GM19025 (cell line): ENCODE data around the gene OSBPL8.
A peak's percentile ranks its signal among the peaks of the same experiment; 100 is the strongest.
"Not testable (repeated sequence)": the region's sequence is repeated elsewhere in the genome, so short reads cannot be mapped to it uniquely, and the experiment has no call there.

Experiments
- ATAC-seq: cut with Tn5 transposase; IDR thresholded peaks from one replicate; pipeline ENCODE4 v1.9.1; 2021; ENCODE audit warnings: mild to moderate bottlenecking, low read depth, moderate library complexity; ENCODE audit not compliant: unreplicated experiment

Gene OSBPL8

DNA sequence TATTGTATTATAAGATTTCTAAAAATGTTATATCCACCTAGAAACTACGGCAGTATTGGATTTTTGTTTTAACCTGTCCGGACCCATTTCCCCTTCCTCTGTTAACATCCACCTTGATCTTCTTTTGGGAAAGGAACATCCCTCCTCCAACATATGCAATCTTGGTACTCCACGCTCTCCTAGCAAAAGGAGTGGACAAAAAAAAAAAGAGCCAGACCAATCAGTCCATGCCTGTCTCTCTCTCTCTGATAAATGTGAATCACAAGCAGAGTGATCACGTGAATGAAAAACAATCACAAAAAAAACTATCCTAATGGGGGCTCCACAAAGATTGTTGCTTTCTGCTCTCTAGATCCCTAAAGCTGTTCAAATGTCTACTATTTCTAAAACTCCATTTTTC, 27.1 kb downstream of the OSBPL8 start:
- ATAC-seq, result no peak

DNA sequence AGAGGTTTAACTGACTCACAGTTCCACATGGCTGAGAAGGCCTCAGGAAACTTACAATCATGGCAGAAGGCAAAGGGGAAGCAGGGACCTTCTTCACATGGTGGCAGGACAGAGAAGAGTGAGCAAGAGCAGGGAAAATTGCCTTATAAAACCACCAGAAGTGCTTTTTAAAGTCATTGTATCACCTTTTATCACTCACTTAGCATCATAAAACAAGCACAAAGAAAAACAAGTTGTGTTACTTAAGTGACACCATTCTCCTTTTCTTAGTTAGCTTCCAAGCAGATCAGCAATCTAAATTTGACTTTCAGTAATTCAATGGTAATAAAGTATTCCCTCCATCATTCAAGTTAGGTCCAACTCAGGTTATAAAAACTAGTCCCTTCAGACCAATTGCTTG, 28.5 kb downstream of the OSBPL8 start:
- no peak for ATAC-seq

DNA sequence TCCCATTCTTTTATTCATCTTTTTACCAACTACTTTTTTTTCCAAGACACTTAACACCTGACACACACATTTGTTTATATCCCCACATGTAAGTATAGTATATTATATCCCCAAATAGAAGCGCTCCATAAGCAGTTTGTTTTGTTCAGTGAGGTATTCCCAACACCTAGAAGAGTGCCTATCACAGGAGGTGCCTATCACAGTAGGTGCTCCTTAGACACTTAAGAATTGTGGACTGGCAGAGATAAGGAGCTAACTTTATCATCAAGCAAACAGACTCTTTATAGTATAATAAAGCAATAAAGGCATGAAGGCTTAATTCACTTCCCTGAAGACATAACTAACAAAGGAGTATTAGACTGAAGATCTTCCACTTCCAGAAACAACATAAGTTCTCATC, 29.1 kb downstream of the OSBPL8 start:
- ATAC-seq, result no peak

DNA sequence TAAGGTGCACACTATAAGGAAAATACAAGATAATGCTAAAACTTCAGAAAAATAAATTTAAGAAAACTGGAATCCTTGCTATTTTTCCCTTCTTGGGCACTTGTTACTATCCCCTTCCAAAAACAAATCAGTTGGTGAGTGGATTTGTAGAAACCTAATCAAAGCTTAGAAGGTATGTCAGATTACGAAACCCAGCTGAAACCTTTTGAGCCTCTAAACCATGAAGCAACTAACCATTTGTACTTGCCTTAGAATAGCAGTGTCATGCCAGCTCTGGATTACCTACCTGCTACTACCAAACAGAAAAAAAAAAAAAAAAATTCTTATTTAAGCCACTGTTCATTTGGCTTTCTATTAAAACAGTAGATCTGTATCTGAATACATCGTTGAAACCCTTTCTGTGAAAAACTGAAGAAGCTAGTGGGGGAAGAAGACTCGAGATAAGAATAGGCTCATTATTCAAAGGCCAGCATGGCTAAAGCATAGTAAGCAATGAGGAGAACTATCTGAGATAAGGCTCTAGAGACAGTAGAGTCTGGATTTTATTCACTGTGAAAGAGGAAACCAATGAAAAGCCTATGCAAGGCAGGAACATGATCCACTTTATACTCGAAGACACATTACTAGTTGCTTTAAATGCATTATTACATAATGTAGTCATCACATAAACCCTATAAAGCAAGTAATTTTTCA, 30.2 kb downstream of the OSBPL8 start:
- ATAC-seq, result no peak

DNA sequence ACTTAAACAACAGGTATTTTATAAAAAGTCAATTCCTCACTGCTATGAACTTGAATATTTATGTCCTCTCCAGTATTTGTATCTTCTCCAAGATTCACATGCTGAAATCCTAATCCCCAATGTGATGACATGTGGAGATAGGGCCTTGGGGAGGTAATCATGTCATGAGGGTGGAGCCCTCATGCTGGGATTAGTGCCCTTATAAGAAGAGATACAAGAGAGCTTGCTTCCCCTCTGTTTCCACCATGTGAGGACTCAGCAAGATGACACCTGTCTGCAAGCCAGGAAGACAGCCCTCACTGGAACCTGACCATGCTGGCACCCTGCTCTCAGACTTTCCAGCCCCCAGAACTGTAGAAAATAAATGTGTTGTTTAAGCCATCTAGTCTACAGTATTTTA, 36.2 kb downstream of the OSBPL8 start:
- no peak for ATAC-seq

DNA sequence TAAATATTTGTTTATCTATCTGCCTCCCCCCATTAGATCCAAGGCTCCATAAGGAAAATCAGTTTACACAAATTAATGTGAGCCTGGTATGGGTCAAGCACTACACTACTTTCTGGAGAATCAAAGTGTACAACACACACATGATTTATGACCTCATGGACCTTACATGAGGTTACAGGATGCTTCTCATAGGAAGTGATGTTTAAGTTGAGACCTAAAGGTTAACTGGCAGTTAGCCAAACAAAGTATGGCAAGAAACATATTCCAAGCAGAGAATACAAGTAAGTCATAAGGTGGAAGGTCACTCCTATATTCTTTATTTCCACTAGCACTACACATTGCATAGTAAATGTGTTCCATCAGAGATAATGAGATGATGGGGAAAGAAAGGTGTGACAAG, 39.2 kb downstream of the OSBPL8 start:
- ATAC-seq, result no peak

DNA sequence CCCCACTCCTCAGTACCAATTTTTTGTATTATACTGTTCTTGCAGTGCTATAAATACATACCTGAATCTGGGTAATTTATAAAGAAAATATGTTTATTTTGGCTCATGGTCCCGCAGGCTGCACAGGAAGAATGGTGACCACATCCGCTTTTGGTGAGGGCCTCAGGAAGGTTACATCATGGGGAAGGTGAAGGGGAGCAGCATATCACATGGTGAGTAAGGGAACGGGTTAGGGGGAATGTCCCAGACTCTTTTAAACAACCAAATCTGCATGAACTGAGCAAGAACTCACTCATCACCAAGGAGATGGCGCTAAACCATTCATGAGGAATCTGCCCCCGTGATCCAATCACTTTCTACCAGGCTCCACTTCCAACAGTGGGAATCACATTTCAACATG, 40.0 kb downstream of the OSBPL8 start:
- ATAC-seq, result no peak

DNA sequence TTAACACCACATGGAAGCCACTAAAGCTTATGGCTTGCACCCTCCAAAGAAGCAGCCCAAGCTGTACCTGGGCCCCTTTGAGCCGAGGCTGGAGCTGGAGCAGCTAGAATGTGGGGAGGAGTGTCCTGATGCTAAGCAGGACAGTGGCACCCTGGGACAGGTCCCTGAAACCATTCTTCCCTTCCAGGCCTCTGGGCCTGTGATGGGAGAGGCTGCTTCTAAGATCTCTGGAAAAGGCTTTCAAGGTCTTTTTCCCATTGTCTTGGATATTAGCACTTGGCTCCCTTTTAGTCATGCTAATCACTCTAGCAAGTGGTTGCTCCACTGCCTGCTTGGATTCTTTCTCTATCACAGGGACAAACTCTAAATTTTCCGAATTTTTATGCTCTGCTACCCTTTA, 40.9 kb downstream of the OSBPL8 start:
- ATAC-seq, result no peak

DNA sequence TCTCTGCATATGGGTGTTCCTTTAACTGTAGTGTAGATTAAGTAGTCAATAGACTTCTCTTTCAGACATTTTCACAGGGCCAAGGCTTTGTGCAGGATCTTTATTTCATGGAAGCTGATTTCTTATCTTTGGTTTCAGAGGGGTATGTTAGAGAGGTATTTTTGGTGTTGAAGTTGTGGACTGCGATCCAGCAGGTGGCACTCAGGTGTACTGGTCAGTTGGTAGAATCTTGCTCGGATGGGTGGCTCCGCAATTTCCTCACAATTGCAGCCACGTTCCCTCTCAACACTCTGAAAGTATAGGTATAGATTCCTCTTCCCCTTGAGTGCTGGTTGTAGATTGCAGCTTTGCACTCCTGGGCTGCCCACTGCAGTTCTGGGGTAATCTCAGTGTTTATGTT, 44.3 kb downstream of the OSBPL8 start:
- no peak for ATAC-seq

DNA sequence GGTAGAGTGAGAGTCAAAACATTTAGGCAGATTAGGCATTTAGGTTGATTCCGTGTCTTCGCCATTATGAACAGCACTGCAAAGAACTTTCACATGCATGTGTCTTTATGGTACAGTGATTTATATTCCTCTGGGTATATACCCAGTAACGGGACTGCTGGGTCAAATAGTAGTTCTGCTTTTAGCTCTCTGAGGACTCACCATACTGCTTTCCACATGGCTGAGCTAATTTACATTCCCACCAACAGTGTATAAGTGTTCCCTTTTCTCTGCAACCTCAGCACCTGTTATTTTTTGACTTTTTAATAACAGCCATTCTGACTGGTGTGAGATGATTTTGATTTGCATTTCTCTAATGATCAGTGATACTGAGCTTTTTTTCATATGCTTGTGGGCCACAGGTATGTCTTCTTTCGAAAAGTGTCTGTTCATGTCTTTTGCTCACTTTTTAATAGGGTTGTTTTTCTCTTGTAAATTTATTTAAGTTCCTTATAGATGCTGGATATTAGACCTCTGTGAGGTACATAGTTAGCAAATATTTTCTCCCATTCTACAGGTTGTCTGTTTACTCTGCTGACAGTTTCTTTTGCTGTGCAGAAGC, 48.4 kb downstream of the OSBPL8 start:
- ATAC-seq, result peak; percentile 85

DNA sequence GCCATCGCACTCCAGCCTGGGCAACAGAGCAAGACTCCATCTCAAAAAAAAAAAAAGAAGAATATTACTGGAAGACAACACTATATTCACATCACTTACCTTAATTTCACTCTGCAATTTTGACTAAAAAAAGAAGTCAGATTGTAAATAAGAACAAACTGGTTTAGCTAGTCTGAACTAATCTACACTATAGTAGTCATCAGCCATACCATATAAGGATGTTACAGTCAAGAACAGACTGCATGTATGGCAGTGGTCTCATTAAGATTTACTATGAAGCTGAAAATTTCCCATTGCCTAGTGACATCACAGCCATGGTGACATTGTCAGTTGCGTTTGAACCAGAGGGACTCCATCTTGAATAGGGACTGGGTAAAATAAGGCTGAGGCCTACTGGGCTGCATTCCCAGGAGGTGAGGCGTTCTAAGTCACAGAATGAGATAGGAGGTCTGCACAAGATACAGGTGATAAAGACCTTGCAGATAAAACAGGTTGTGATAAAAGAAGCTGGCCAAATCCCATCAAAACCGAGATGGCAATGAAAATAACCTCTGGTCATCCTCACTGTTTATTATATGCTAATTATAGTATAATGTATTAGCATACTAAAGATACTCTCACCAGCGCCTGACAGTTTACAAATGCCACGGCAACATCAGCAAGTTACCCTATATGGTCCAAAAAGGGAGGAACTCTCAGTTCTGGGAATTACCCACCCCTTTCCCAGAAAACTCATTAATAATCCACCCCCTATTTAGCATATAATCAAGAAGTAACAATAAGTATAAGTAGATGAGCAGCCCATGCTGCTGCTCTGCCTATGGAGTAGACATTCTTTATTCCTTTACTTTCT, 51.2 kb downstream of the OSBPL8 start:
- no peak for ATAC-seq

DNA sequence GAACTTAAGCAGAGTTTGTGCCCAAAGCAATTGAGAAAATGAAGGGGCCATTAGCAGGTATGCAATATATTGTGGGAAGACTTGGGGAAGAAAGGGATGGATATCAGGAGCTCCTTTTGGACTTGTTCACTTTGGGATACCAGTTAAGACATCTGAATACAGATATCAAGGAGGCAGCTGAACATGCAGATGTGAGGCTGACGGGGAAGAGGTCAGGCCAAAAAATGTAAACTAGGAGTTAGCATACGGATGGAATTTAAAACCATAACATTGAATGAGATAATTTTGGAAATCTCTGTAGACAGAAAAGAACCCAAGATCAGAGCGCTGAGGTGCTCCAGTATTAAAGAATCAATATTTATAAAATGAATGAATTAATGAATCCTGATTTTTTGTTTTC, 53.4 kb downstream of the OSBPL8 start:
- ATAC-seq, result no peak

DNA sequence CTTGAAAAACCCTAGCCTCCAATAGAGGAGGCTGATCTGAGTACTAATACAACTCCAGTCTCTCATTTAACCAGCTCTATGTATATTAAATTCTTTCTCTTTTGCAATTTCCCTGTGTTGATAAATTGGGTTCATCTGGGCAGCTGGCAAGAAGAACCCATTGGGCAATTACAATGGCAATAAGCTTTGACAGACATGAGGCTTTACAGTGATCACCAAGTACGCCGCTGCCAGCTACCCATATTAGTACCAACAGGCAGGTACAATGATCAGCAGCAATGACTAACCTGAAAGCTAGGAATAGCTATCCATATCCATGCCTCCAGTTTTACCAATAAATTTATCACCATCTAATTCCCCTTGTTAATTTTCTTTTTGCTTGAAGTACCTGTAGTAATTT, 54.5 kb downstream of the OSBPL8 start:
- ATAC-seq, result no peak

DNA sequence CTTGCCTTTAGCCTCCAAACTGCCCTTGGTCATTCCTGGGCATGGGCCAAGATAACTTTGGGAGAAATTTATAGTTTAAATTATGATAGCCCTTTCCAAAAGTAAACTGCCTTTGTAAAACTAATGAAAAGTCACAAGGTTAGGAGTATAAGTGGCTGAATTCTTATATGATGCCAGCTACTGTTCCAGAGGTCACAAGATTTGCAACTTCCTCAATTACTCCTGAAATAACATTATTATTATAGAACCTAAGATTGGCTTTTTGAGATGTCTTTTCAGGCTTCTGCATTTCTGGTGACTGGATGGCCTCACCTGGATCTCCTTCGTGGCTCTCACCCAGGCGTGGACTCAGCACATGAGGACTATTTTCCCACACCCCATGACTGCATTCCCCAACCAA, 55.0 kb downstream of the OSBPL8 start:
- no peak for ATAC-seq

DNA sequence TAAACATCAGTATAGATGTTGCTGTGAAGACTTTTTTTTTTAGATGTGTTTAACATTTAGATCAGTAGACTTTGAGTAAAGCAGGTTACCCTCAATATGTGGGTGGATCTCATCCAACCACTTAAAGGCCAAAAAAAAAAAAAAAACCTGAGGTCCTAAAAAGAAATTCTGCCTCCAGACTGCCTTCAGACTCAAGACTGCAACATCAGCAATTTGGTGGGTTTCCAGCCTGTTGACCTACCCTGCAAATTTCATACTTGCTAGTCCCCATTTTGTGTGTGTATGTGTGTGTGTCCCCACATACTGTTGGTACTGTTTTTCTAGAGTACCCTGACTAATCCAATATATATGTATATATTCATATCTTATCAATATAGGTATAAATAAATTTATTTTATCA, 55.6 kb downstream of the OSBPL8 start:
- ATAC-seq, result no peak

DNA sequence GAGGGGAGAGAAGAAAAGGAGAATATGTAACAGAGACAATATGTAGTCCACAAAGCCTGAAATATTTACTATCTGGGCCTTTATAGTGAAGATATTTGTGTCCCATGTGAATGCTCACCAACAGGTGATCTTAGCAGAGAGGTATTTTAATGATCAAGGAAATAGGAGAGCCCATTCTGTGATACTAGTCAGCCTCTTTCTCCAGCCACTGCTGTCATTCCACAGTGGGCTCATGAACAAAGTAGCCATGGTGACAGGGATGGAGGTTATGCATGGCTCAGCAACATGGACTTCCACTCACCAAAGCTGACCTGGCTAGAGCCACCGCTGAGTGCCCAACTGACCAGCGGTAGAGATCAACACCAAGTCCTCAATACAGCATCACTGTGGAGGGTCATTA, 58.2 kb downstream of the OSBPL8 start:
- ATAC-seq, result no peak

DNA sequence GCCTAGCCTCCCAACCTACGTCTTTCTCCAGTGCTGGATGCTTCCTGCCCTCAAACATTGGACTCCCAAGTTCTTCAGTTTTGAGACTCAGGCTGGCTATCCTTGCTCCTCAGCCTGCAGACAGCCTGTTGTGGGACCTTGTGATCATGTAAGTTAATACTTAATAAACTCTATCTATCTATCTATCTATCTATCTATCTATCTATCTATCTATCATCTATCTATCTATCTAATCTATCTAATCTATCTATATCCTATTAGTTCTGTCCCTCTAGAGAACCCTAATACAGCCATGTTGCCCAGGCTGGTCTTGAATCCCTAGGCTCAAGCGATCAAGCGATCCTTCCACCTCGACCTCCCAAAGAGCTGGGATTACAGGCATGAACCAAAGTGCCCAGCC, 60.4 kb downstream of the OSBPL8 start:
- ATAC-seq, result not testable (repeated sequence)

DNA sequence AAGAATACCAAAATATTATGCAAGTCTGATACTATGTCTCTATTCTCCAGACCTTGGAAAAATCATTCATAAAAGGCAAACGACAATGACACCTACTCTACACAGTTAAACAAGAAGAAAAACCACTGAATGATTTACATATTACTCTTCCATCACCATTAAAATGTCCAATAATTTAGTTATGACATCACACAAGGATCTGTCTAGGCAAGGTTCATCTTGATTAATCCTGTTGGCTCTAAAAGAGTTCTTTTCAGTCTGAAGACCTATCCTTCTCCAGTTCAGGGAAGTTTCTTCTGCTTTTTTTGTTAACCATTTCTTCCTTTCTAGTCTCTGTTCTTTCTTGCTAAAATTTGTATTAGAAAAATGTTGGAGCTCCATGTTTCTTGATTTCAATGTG, 64.0 kb downstream of the OSBPL8 start:
- ATAC-seq, result no peak

DNA sequence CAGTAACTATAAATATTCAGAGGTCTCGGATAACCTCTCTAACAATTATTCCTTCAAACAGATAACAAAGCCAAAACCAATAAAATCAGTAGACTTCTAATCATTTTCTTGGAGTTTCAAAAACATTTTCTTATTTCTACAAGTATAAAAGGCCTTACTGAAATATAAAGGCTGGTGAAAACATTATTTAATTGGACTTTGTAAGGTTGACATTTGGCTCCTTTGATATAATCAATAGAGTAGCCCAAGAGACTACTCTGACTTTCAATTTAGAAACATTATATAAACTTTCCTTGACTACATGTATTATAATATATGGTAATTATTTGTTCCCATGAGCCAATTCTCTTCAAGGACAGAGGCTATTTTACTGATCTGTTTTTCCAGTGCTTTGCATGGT, 68.3 kb downstream of the OSBPL8 start:
- no peak for ATAC-seq

DNA sequence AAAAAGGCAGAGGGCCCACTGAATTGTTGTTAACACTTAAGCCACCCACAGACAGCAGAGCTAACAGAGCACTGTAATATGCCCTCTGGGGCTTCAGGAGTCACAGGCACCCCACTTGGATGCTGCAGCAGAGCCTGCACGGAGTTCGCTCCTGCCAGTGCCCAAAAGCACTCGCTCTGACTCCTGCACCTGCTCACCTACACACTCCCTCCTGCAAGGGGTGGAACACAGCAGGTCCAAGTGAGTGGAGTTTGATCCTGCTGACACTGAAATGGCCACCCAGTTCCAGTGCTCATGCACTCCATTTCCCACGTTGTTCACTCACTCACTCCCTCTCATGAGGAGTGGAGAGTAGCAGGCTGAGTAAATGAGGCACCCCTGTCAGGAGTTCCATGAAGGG, 68.8 kb downstream of the OSBPL8 start:
- ATAC-seq, result no peak

DNA sequence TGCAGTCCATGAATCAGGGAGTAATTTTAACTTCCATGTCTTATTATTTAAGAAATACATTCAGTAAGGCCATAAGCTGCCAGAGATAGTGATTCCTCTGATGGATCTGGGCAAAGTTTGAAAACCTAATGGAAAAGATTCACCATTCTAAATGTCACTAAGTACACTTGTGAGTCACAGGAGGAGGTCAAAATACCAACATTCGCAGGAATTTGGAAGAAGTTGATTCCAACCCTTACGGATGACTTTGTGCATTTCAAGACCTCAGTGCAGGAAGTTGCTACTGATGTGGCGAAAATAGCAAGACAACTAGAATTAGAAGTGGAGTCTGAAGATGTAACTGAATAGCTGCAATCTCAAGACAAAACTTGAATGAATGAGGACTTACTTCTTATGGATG, 69.8 kb downstream of the OSBPL8 start:
- ATAC-seq, result no peak

DNA sequence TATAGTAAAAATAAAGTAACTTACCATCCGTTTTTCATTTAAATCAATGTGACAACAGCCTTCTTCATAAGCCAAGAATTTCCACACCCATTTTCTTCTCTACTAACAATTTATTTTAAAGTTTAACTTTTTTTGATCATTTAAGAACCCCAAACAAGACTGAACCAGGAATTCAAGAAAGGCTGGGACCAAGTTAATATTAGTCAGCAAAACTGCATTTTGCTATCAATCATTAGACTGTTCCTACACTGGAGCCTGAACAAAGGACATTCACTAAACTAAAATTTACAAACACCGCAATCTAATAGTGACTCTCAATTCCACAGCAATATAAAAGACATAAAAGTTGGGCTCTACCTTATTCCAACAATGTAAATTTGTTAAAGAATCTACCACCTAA, 73.6 kb downstream of the OSBPL8 start:
- no peak for ATAC-seq
